ENCODE data around the gene LRRC75B. TPM values are rescaled to one million over a fixed set of nuclear protein-coding genes. Genes with fewer than 3 reads are reported as not detected.
"Not testable (repeated sequence)": the region's sequence is repeated elsewhere in the genome, so short reads cannot be mapped to it uniquely, and the experiment has no call there.

Gene LRRC75B
- total RNA-seq, 1 donor from 2014 or later = 8.2 TPM

DNA sequence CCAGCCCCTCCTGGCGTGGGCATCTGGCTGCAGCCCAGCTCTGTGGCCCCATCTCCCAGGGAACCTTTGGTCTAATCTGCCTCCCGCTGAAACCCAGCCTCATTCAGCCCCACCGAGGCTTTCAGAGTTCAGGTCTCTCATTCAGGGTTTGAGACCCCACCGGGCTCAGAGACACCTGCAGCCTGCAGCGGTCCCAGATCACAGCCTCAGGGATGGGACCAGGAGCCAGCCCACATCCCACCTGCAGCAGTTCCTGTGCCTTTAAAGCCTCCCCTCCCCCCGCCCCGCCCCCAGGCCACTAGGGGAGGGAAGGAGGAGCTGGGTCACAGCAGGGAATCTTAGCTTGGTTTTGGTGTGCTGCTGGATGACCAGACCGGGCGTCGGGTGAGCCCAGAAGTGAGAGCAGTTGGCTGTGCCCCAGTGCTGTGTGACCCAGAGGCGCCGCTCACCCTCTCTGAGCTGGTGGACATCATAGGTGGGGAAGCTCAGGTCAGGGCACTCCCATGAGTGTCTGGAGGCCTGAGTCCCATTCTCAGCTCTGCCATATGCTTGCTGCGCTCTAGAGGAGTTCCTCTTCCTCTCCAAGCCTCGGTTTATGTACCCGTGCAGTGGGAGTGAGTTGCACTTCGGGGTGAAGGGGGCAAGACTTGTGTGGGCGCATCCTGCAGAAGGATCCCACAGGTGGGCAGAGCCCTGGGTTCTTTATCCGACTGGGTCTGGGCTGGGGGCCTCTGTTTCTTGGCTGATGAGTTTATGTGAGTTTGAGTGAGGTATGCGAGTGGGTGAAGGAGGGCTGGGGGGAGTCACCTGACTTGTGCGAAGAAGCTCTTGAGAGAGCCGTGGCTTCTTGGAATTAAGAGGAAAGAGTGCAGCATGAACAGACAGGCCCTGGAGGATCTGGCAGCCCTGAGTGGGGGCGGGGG is 10.2 kb upstream of the LRRC75B start, which contains the start of gene GGT1:
Gene GGT1, plus strand, starts transcription at position 347 of the 923 bp plus-strand sequence. CDS start 7,889 bp downstream, outside the sequence.
- not testable (repeated sequence) for DNase-seq (ENCODE audit: low read depth)

DNA sequence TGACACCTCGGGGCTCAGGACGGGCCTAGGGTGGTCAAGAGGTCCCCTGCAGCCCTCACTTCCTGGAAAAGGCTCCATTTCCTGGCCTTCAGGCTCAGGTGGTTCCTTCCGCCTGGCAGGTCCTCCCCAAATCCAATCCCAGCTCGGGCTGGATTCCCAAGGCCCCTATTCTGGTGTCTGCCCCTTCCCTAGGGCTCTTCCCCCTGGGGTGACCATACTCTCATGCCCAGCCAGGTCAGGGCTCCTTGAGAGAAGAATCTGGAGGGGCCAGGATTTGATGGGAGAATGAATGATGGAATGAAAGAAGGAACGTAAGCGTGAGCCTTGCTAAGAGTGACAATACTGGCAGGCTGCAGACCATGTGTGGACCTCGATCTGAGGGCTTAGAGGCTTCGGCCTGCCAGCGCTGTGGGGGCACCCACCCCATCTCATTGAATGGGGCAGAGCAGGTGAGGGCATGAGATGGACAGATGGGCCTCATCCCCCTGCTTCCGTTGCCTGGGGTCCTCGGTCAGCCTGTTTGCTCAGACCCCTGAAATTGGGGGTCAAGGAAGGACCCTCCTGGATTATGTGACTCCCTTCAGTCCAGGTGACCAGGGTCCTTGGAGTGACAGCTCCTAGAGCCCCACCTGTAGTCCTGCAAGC is 9.4 kb upstream of the LRRC75B start:
- not testable (repeated sequence) for DNase-seq (ENCODE audit: low read depth)

DNA sequence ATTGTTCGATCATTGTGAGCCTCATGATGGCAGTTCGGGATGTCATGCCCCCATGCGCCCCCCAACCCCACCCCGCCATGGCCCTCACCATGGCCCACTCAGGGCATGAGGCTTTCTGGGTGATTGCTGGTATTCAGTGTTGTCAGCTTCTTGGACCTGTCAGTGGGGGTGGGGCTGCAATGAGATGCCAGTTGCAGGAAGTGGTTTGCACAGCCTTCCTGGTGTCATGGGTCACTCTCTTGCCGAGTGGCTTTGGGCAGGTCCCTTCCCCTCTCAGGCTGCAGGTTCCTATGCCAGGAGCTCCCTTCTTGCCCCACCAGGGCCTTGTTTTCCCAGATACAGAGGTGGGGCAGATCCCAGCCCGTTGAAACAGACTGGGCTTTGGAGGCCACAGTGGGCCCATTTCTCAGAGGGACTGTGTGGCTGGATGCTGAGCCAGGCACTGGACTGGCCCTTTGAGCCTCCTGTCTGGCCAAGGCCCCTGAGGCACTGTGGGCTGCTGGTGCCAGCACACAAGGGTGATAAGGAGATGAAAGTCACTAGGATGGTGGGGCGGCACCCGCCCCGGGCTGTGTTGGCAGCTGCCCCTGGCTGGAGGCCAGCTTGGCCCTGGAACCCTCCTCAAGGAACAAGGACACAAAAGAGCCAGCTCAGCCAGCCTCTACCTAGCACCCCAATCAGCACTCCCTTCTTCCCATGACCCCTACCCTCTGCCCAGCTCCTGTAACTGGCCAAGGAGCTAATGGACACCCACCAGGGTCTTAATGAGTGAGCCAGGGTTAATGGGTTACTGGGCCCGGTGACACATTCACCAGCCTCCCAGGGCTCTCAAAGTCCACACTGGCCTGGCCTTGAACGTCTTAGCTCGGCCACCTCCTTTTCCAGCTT is 8.6 kb upstream of the LRRC75B start:
- DNase-seq (ENCODE audit: low read depth) = peak; percentile 87

DNA sequence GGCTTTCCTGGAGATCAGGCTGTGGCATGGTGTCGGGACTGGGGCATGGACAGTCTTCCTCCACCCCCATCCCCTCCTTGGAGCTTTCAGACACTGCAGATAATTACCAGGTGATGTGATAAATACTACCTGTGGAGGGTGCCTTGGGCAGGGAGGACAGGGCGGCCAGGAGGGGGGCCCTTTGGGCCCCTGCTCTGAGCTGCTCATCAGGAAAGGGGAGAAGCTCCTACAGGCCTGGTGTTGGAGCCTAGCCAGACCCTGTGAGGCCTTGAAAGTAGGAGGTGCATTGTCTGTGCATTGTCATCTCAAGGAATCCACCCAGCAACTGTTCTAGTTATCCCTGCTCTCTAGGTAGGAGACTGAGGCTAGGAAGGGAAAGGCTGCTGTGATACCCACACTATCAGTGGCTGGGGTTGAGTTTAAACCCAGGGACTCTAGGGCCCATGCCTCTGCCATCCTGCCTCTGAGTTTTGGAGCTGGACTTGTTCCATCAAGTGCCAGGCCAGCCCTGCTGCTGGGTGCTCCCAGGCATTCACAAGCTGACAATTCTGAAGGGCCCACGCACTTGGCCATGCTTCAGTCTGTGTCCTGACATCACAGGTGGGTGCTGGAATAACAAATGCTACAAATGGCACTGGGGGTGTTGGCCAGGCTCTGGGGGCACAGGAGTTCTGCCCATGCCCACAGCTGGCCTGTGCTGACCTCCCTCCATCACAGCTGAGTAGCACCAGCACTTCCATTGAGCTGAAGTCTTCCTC is 7.3 kb upstream of the LRRC75B start:
- peak; percentile 52 for DNase-seq (ENCODE audit: low read depth)

DNA sequence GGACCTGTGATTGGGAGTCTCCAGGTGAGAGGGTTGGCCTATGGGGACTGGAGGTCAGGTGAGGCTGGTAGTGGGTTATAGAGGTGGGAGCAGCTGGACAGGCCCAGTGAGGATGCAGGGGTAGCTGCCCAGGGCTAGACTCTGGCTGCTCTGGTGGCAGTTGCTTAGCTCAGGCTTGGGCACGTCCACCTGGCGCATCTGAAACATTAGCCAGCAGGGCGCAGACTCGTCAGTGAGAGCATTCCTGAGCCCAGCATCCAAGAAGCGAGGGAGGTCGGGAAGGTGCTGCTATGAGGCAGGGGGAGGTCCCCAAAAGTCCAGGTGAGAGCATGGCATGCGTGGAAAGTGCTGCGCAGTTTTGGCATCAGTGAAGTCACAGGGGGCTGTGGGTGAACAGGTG is 6.6 kb upstream of the LRRC75B start:
- no peak for DNase-seq (ENCODE audit: low read depth)

DNA sequence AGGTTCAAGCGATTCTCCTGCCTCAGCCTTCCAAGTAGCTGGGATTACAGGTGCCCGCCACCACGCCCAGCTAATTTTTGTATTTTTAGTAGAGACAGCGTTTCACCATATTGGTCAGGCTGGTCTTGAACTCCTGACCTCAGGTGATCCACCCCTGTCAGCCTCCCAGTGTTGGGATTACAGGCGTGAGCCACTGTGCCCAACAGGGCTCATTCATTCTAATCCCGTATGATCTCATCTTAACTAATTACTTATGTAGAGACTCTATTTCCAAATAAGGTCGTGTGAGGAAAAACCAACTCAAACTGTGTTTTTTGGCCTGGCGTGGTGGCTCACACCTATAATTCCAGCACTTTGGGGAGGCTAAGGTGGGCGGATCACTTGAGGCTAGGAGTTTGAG is 4.2 kb upstream of the LRRC75B start:
- DNase-seq (ENCODE audit: low read depth) = not testable (repeated sequence)

DNA sequence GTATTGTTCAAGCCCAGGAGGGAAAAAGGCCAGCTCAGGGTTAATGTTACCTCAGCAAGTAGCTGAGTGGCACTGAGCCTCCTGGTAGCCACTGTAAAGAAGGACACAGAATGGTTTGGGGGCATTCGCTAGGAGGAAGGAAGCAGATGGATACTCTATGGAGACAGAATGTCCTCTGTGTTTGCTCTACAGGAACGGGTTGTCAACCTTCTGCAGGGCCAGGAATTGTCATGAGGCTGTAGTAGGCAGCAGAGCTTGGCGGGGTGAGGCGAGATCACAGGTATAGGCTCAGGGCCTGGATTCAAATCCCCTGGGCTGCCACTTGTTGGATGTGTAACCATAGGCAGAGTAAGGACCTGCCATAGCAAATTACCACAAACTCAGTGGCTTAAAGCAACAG is 3.0 kb upstream of the LRRC75B start:
- no peak for DNase-seq (ENCODE audit: low read depth)

DNA sequence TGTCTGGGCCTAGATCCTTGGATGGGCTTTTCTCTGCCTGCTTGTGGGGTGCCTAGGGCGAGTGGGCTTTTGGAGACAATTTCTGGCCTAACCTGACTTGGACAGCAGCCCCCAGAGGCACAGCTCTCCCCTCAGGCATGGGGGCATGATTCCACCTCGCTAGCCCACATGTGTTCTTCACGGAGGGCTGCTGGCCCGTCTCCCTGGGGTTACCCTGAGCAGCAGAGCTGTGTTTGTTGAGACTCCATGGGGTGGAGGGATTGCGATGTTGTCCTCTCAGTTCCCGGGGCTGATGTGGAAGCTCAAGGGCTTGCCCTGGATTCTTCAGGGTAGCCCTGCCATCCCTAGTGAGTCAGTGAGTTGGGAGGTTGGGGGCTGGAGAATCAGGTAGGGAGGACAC is 2.4 kb upstream of the LRRC75B start:
- DNase-seq (ENCODE audit: low read depth) = no peak

DNA sequence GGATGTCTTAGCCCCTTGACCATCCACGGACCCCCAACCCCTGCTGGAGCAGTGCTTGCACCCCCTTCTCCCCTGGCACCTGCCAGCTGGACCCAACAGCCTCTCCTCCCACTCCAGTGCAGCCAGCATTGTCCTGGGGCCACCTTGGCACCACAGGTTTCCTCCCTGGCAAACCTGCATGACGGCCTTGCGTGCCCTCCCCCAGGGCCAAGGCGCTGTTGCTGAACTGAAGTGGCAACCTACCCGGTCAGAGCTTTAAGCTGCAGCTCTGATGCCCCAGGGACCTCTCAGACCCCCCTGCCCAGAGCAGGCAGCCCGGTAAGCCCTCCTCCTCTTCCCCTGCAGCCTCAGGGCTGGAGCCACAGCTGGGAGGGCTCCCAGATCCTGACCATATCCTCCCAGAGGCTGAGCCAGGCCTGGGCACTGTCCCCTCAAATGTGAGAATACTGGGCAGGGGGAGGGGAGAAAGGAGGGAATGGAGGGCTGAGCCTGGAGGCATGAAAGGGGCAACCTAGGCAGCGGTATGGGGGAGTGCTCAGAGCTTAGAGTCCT is 1.8 kb upstream of the LRRC75B start:
- no peak for DNase-seq (ENCODE audit: low read depth)

DNA sequence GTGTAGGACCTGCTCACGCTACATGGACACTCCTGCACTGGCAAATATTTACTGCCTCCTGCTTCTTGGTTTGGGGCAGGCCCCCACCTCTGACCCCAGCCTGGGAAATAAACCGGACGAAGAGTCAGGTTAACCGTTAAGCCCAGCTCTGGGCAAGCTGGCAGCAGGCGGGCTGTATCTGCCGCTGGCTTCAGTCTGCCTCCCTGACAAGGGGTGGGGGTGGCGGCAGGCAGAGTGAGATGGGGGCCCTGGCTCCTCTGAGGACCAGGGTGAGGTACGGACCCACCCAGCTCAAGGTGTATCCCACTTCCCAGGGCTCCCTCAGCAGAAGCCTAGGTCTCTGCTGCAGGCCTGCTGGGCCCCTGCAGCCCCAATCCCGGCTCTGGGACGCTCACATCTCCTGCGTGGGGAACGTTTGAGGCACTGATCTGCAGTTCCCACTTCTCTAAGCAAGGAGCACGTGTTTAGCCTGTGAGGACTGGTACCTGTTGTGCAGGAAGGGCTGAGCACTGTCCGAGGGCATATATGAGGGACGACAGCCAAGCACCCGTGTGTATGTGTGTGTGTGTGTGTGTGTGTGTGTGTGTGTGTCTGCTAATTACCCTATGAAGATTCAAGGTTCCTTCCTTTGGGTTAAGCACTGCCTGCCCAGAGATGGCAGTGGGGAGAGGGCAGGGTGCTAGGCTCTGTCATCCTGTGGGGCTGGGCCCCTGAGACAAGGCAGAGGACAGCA is 1.1 kb upstream of the LRRC75B start:
- peak; percentile 79 for DNase-seq (ENCODE audit: low read depth)

DNA sequence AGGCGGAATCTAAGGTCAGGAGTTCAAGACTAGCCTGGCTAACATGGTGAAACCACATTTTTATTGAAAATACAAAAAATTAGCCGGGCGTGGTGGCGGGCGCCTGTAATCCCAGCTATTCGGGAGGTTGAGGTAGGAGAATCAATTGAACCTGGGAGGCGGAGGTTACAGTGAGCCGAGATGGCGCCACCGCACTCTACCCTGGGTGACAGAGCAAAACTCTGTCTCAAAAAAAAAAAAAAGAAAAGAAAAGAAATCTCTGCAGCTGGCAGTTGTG is 624 bp upstream of the LRRC75B start:
- DNase-seq (ENCODE audit: low read depth) = not testable (repeated sequence)

DNA sequence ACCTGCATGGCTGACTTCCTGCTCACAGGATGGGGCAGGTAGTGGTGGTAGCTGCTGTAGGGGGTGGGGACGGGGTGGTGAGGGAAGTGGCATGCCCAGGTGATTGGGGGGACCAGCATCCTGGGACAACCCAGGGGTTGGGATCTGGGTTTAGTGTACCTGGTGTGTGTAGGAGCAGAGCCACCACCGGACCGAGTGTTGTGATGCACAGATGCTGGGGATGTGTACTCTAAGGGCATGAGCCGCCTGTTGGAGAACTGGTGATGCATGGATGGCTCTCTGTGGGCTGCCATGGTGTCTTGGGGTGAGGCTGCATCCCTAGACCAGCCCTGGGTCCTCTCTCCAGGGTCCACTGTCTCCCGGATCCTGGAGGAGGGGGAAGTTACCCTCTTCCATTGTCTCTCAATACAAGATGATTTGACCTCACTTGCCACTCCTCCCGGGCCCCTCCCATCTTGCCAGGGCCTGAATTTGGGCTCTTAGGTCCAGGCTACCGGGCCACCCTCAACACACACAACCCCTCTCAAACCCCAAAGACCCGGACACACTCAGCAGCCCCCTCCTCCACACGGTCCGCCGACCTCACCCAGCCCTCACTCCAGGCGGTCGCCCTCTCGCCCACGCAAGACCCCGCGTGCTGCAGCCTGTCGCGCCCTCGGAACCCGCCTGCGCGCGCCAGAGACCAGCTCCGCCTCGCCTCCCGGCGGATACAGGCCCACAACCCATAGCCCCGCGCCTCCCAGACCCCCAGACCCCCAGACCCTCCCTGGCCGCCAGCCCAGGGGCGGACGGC is 619 bp downstream of the LRRC75B start:
- no peak for DNase-seq (ENCODE audit: low read depth)

DNA sequence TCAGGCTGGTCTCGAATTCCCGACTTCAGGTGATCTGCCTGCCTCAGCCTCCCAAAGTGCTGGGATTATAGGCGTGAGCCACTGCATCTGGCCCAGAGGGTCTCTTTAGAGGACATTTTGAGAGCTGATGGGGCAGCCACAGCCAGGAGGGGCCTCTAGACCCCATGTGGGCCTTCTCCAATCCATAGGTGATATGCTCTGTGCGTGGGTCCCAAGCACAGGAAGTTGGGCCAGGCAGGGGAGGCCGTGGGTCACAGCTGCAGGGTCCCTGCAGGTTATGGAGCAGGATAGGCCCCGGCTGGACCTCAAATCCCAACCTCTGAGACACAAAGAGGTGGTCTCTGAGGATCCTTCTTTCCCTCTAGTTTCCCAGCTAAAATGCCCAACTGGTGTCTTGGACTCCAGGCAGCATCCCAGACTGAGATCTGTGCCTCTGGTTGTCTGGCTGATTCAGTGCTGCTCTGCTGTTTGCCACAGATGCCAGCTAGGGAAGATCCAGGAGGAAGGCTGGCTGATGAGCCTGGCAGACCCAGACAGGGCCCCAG is 1.5 kb downstream of the LRRC75B start:
- DNase-seq (ENCODE audit: low read depth) = no peak

DNA sequence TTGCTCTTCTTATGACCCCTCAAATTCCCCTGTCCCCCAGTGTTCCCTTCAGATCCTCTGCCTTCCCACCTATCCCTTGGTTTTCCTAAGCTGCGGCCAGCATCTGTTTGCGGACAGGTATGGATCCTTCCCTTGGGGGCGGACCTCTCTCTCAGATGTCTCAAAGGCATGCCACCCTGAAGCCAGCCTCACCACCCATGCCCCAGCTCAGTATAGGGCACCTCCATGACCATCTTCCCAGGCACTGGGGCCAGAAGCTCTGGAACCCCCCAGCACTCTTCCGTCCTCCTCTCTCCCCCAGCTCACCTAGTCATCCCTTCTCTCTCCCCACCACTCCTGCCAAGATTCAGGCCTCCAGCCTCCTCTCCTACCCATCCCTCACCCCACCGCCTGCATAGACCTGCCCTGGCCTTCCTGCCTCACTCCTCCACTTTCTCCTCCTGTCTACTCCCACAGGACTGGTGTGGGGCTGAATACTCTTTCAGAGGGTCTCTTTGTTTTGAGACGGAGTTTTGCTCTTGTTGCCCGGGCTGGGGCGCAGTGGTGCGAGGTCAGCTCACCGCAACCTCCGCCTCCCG is 2.2 kb downstream of the LRRC75B start:
- DNase-seq (ENCODE audit: low read depth) = no peak

DNA sequence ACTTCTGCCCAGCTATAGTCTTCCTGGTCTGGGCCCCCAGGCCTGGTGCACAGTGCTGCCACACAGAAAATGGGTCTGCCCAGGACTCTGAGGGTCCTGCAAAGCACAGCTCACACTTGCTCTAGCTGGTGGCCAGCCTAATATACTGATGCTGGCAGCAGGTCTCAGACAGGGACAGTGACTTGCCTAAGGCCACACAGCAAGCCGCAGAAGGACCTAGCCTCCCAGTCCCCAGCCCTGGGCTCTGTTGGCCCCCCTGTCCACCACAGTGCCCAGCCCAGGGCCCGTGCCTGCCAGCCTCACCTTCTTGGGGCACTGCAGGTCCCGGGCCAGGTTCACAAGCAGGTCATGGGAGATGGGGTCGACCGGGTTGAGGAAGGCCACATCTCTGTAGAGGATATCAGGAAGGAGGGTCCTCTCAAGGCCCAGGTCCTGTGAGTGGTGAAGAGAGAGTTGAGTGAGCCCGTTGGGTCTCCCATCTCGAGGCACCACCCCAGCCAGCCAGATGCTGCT is 3.3 kb downstream of the LRRC75B start:
- DNase-seq (ENCODE audit: low read depth) = no peak

DNA sequence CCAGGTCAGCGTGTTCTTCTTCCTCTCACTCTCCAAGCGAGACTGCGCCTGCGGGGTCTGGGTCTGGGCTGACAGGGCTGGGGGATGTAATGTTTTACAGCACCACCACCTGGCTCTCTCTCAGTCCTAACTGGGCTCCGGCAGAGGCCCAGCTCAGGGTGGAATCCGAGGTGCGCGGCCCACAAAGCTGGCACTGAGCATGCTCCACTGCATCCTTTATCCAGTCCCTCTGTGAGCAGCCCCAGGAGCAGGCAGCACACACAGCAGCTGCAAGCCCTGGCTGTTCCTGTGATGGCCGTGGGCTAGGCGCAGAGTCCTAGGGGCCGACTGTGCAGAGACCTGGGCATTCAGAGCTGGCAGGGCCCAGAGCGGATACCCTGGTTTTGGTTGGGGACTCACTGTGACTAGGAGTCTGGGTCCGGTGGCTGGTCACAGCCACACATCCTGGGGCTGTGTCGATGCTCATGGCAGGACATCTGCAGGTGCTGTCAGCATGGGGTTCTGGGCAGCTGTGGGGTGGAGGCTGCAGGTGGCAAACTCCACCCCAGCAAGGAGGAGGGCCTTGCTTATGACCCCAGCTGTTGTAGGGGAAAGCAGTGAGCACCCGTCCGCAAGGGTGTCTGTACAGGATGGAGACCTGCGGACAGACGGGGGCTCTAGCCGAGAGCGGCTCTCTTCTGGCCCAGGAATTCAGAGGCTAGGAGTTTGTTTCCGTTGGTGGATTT is 4.0 kb downstream of the LRRC75B start:
- DNase-seq (ENCODE audit: low read depth) = no peak

DNA sequence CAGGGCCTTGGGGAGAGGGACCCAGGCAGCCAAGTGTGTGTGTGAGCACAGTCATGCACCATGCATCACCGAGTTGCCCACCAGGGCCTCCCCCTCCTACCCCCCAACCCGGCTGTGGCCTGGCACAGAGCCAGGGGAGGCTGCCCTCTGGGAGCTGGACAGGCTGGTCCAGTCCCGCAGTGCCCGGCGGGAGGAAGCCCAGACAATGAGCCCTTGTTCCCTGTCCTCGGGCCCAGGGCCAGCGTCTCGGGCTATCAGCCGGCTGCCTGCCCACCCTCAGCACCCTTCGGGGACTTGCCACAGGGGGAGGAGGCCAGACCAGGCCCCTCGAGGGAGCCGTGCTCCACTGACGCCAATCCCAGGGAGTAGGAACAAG is 4.5 kb downstream of the LRRC75B start:
- DNase-seq (ENCODE audit: low read depth) = no peak

DNA sequence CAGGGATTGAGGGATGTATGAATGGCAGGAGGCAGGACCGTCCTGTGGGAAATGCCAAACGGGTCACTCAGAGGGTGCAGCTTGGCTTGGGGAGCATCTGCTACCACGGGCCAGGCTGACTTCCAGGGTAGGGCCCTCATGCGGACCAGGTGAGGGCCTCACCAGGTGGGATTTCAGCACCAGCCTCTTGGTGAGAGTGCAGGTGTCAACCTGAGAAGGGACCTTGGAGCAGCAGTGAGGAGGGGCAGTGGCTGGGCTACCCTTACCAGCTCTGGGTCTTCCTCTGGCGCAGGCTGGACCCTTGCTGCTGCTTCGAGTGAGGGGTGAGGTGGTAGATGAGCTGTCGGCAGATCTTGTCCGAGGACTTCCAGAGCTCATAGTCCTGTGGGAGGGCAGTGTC is 4.9 kb downstream of the LRRC75B start:
- no peak for DNase-seq (ENCODE audit: low read depth)

Measured in renal cortical epithelial cell (primary cell).